GM12872 (cell line): ENCODE measurements around the gene TKFC.

ENCODE experiments used
- CTCF ChIP-seq: IDR thresholded peaks from 3 replicates; pipeline ENCODE4 v1.5.1; 2011; ENCODE audit warnings: low read depth, mild to moderate bottlenecking, low read length, moderate library complexity; ENCODE audit not compliant: insufficient read depth

TKFC gene

DNA sequence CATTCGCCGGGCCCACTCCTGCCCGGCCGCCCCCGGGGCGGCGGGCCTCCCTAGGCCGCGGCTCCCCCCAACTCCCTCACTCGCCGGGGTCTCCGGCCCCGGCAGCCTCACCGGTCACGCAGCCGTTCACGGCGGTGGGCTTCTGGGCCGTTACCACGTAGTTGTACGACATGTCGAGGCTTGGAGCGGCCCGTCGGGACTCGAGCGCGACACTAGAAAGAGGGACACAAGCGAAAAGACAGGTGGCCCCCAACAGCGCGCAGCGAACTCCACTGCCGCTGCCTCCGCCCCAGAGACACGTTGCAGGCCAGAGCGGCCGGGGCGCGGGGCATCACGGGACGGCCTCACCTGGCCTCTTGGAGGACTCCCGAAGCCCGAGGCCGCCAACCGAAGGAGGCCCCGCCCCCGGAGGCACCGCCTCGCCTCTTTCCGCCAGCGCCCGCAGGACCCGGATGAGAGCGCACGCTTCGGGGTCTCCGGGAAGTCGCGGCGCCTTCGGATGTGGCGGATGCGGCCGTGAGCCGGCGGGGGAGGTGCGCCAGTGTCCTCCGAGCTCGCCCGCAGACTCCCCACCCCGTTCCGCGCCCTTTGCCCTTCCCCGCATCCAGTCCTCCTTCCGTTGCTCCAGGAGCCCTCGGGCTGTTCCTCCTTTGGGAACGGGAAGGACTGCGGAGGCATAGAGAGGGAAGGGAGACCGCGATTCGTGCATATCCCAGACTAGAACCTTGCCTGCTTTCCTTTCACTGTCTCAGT lies at the start of gene TKFC, which contains the start of gene DDB1:
Gene TKFC, plus strand, starts transcription at position 432 of the 753 bp plus-strand sequence. CDS start 1,501 bp downstream, outside the sequence.
Gene DDB1, minus strand, starts transcription at position 309 of the 753 bp plus-strand sequence. Its CDS starts 137 bp downstream, at position 172.
- TF ChIP-seq CTCF: no peak

DNA sequence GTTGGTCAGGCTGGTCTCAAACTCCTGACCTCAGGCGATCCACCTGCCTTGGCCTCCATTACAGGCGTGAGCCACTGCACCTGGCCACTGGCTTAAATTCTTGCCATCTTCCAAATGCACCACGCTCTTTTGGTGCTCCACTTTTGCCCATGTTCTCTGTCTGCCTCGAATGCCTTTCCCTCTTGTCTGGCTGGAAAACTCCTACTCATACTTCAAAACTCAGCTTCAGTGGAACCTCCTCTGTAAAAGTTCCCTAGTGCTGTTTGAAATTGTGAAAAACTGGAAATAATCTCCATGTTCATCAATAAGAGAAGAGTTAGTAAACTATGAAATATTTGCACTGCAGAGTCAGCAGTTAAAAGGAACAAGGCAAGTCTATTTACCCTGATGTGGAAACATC lies 49.4 kb upstream of the TKFC start:
- TF ChIP-seq CTCF: no peak

DNA sequence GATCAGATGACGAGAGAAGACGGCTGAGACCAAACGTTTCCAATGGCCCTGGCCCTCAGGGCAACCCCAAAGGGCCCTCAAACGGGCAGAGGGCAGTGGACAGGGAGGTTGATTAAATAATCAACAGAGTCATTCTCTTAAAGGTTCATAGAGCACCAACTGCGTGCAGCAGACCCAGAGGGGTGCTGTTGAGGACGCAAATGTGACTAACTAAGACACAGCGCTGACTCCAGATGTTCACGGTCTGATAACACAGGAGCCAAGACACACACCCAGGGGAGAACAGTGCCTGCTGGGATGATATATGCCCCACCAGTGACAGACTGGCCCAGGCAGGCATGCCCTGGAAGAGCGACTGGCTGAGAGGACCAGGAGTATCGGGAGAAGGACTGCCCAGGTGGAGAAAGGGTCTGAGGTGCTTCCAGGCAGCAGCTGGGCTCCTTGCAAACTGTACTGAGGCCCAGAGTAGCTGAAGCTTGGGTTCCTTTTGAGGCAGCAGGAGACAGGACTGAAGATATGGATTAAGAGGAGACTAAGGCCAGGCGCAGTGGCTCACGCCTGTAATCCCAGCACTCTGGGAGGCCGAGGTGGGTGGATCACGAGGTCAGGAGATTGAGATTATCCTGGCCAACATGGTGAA lies 45.6 kb upstream of the TKFC start:
- TF ChIP-seq CTCF: no peak

- peak; percentile 66 for TF ChIP-seq CTCF
Observed at GRCh38 chr11:61290905-61291690, 41.9 kb upstream of the TKFC start.

GRCh38 chr11:61292356-61292755 lies 40.7 kb upstream of the TKFC start:
- TF ChIP-seq CTCF: no peak

DNA sequence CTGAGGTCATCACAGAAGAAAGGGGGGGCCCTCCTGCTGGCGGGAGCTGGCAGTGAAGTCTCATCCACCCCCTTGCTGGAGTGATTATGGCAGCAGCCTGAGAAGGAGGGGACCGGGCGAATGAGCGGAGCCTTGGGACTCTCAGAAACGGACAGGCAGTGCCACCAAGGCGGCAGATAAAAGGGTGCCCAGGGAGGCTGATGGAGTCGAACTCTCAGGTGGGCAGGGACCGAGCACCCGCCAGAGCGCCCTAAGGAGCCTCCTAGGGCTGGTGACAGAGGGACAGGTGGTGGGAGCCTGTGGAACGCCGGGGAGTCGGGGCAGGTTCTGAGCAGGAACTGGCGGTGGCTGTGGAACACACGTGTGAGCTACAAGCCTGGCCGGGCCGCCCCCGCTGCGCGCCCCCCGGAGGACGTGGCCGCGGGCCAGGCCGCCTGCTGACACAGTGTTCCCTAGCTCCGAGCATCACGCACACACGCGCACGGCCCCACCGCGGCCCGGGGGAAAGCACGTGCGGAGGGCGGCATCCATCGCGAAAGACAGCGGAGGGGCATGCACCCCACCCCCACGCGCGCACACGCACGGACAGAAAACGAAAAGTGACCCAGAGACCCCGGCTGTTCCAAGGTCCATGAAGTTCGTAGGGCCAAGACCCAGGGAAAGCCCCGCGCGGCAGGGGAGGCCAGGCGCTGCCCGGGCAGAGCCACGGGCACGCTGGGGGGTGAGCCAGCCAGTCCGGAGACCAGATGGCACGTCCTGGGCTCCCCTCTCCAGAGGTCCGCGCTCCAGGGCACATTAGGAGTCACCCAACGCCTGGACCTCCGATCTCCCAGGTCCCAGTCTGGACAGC lies 38.9 kb upstream of the TKFC start:
- peak; percentile 20; the same call in 1 of the 3 replicates for TF ChIP-seq CTCF
